Activated CD8-positive, alpha-beta memory T cell treated with anti-CD3 and anti-CD28 coated beads for 4 hours (primary cell): ENCODE results near the gene MRPL43.
"Not testable (repeated sequence)": the region's sequence is repeated elsewhere in the genome, so short reads cannot be mapped to it uniquely, and the experiment has no call there.

Source experiments
- DNase-seq, 2 donors: peaks; one replicate each; pipeline ENCODE4 v3.0.0-alpha.2; 2020; ENCODE audit warnings: low read depth in 2 of 2

Gene MRPL43

GRCh38 chr10:100982916-100983830 is 4.1 kb downstream of the MRPL43 start:
- no peak for DNase-seq

- DNase-seq = no peak
Observed at GRCh38 chr10:100981178-100981772, 6.0 kb downstream of the MRPL43 start.

- no peak for DNase-seq
Observed at GRCh38 chr10:100980711-100981110, 6.6 kb downstream of the MRPL43 start.

- DNase-seq = no peak
Observed at GRCh38 chr10:100980311-100980710, 7.0 kb downstream of the MRPL43 start.

- DNase-seq = no peak
Observed at GRCh38 chr10:100979791-100980272, 7.5 kb downstream of the MRPL43 start.

- no peak for DNase-seq
Observed at GRCh38 chr10:100978901-100979195, 8.4 kb downstream of the MRPL43 start.

GRCh38 chr10:100978121-100978900 is 9.0 kb downstream of the MRPL43 start:
- no peak for DNase-seq

- DNase-seq = no peak
Observed at GRCh38 chr10:100977436-100977835, 9.9 kb downstream of the MRPL43 start.

GRCh38 chr10:100976906-100977305 is 10.4 kb downstream of the MRPL43 start:
- no peak for DNase-seq

- not testable (repeated sequence) for DNase-seq
Observed at GRCh38 chr10:100975397-100975796, 11.9 kb downstream of the MRPL43 start.

- DNase-seq = no peak
Observed at GRCh38 chr10:100972904-100973535, 14.3 kb downstream of the MRPL43 start.

- no peak for DNase-seq
Observed at GRCh38 chr10:100972115-100972903, 15.0 kb downstream of the MRPL43 start.

- no peak for DNase-seq
Observed at GRCh38 chr10:100970914-100971811, 16.1 kb downstream of the MRPL43 start.

- DNase-seq = peak in 1 of 2 donors; percentile 17
Observed at GRCh38 chr10:100970076-100970913, 17.0 kb downstream of the MRPL43 start.

- DNase-seq = no peak
Observed at GRCh38 chr10:100969187-100970075, 17.9 kb downstream of the MRPL43 start, which contains the start of gene SEMA4G. Gene SEMA4G (plus strand): TSS chr10:100969504. CDS start chr10:100972913, 3,409 bp downstream.

- no peak for DNase-seq
Observed at GRCh38 chr10:100968863-100969186, 18.5 kb downstream of the MRPL43 start.

- DNase-seq = no peak
Observed at GRCh38 chr10:100968062-100968736, 19.1 kb downstream of the MRPL43 start.

GRCh38 chr10:100967332-100967731 is 20.0 kb downstream of the MRPL43 start:
- no peak for DNase-seq
